HG03460 (cell line): ENCODE data around the gene PCNX2.

ENCODE experiments used
- ATAC-seq: cut with Tn5 transposase; IDR thresholded peaks from one replicate; pipeline ENCODE4 v1.9.1; 2021; ENCODE audit not compliant: unreplicated experiment

Gene PCNX2

GRCh38 chr1:232990176-232991128, 305.1 kb downstream of the PCNX2 start:
- no peak for ATAC-seq

- no peak for ATAC-seq
These were observed 306.9 kb downstream of the PCNX2 start for GRCh38 chr1:232988572-232989040.

GRCh38 chr1:232987774-232988140, 307.8 kb downstream of the PCNX2 start:
- no peak for ATAC-seq

GRCh38 chr1:232987046-232987773, 308.3 kb downstream of the PCNX2 start:
- ATAC-seq, result no peak

DNA sequence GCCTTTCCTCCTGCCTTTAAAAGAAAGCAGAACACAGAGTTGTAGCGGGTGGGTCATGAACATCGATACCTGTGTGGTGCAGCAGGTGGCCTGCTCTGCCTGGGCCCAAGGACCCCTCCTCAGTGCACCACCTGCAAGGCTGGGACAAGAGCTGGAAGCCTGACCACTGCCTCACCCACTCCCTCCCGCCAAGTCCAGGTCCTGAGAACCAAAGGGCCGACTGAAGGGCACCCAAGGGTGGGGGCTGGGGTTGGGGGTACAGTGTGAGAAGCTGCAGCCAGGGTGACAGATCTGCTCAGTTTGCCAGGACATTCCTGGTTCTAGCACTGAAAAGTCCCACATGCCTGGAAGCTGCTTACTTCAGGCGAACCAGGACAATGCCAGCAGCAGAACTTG, 309.0 kb downstream of the PCNX2 start:
- ATAC-seq, result no peak

GRCh38 chr1:232985882-232986526, 309.5 kb downstream of the PCNX2 start:
- ATAC-seq, result no peak

DNA sequence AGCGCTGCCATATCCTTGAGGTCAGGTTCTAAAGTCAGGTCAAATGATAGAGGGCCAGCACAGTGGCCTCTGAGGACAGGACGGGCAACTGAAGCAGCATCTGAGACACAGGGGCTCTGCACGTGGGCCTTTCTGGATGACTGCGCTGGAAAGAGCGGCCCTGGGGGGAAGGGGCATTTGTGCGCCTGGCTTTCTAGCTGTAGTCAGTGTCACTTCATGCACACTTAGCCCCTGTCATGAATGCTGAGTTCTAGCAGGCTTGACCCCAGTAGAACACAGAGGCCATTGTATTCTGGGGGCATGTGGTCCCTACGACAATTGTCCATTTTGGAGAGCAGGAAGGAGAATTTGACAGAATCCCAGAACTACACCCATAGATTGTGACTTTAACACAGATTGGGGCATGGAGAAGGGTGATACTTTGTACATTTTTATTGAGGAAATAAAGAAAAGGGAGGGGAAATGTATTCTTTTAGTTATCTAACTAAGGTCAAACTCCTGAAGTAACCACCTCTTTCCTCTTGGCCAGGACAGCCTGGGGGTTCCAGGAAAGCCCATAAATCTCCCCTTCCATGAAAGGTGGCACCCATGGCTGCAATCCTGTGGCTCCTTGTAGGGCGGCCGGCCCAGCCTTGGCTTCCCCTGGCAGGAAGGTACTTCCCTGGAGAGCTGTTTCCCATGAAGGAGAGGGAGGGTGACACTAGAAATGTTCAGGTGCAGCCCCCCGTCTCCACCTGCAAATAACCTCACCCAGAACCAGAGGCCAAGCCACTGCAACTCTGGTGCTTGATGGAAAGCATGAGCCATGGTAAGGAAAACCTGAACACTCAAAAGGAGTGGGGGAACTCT, 310.7 kb downstream of the PCNX2 start:
- no peak for ATAC-seq

DNA sequence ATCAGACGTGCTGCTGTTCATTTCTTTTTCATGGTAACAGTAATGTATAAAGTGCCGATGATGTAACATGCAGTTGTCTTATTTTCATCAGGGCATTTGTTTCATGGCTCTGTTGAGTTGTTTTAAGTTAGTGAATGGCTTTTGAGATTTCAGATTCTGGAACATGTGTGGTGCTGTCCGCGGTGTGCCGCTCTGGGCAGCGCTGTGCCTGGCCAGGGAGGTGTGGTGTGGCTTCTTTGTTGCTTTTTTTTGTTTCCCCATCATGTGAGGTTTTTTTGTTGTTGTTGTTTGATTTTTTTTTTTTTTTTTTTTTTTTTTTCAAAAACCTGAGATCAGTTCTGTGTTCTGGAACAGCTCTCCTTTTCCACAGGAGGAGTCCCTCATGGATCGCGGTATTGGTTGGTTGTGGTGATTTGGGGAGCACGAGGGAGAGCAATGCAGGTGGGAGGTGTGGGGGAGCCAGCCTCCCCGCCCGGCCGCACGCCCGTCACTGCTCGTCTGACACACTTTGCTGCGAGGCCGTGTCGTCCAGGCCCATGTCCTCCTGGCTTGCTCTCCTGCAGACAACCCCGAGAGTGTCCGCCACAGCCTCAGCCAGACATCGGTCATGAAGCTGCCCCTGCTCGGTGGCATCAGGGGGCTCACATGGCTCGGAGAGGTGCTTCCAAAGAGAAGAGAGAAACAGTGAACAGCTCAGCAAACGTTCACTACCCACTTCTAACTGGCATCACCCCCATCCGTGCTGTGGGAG, 311.5 kb downstream of the PCNX2 start:
- ATAC-seq, result no peak

DNA sequence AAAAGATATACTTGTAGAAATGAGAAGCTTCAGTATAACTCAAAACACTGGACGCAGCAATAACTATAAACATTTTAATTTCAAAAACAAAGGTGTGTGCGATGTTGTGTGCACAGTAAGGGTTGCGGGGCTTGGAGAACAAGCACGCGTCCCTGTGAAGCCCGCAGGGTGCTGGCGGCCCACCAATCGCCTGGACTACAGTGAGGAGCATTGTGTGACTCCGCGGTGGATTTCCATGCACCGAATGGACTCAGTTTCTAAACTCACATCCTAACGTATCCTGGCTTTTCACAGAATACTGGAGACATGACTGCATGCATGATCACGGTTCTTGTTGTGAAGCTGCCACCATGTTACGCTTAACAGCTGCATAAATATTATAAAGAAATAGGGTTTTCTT, 312.1 kb downstream of the PCNX2 start:
- no peak for ATAC-seq

DNA sequence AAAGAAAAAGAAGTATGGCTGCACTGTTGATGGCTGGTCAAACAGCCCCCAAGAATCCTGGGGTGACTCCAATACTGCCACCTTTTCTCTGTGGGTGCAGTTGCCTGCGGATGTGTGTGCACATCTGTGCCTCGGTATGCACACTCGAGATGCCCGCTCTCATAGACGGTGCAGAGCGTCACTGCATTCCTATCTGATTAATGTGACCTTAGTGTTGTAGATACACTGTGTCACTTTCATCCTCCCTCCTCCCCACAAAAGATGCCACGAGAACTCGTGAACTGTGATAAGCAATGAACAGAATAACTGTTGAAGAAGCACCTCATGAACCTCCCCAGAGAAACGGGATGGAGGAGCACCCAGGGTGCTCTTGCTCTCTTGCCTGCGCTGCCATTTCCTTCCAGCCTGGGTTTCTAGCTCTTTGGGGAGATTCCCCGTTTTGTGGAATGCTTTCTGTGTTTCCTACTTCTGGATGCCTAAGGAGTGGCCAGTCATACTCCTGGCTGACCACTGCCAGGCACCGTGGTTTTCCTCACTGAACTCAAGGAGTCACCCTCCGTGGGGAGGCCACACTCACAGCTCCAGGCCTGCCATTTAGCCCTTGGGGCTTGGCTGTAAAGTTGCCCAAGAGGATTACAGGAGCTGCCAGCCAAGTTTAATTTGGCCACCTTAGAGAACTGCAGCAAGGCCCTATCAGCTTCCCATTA, 313.1 kb downstream of the PCNX2 start:
- no peak for ATAC-seq

GRCh38 chr1:232980986-232981560, 314.5 kb downstream of the PCNX2 start:
- ATAC-seq, result no peak

- ATAC-seq, result no peak
These were observed 315.1 kb downstream of the PCNX2 start for GRCh38 chr1:232980355-232980978.

DNA sequence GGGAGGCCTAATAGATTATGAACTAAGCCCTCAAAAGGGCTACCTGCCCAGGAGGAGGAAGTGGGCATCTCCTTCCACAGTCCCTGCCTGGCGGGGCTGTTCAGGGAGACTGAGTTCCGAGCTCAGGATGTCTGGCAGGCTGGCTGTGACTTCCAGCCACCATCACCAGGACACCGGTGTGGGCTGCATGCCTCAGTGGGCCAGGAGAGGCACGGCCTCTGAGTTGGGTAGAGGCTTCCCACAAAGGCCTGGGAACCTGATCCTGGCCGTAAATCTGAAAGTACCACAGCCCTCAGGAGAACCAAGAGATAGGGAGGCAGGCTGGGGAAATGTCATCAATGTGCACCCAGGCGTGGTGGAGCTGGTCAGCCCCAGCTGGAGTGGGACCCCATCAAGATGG, 316.0 kb downstream of the PCNX2 start:
- ATAC-seq, result no peak

DNA sequence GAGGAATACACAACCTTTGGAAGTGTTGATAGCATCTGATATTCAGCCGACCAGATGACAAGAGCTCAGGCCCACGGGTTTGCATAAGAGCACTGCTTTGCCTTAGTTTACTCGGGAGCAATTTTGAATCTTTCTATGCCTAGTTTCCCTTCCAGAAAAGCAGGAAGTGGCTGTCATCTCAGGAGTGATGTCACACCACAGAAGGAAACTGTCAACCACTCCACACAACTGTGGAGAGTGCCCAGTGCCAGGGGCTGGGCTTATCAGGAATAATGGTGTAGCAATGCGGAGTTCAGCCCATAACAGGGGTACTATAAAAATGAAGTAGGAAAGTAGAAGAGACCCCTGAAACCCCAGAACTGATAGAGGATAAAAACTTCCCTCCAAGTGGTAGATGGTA, 316.7 kb downstream of the PCNX2 start:
- no peak for ATAC-seq

GRCh38 chr1:232978091-232978634, 317.4 kb downstream of the PCNX2 start:
- no peak for ATAC-seq

DNA sequence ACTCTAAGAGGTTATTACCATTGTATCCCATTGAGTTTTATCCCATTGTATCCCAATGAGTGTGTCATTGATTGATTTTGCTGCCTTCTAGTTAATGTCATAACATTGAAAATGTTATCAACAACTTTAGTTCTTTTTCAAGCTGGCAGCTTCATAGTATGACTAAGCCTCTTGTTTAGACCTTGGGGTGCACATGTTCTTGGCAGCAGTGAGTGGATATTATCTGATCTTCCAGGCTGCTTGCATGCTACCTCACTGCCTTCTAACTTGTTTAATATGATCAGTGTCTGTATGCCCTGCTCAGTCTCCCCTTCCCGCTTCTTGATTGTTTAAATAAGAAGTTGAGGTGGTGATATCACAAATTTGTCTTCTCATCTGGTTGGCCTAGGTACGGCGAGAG, 320.6 kb downstream of the PCNX2 start:
- ATAC-seq, result no peak

- no peak for ATAC-seq
These were observed 321.6 kb downstream of the PCNX2 start for GRCh38 chr1:232973652-232974611.
